ENCODE results near the gene ITPR2.

The ITPR2 gene

GRCh38 chr12:26373606-26374495 lies 459.1 kb downstream of the ITPR2 start:
- no peak for DNase-seq

- DNase-seq: no peak
Observed at GRCh38 chr12:26372866-26373265, 460.1 kb downstream of the ITPR2 start.

GRCh38 chr12:26370098-26370497 lies 462.9 kb downstream of the ITPR2 start:
- DNase-seq: no peak

- no peak for DNase-seq
Observed at GRCh38 chr12:26369588-26369987, 463.4 kb downstream of the ITPR2 start.

- no peak for DNase-seq
Observed at GRCh38 chr12:26367991-26368730, 464.8 kb downstream of the ITPR2 start.

- no peak for DNase-seq
Observed at GRCh38 chr12:26361964-26362363, 471.0 kb downstream of the ITPR2 start.

- DNase-seq: no peak
Observed at GRCh38 chr12:26360062-26360461, 472.9 kb downstream of the ITPR2 start.

GRCh38 chr12:26359576-26359975 lies 473.4 kb downstream of the ITPR2 start:
- no peak for DNase-seq

- no peak for DNase-seq
Observed at GRCh38 chr12:26358651-26359050, 474.3 kb downstream of the ITPR2 start.

GRCh38 chr12:26347300-26347699 lies 485.7 kb downstream of the ITPR2 start:
- no peak for DNase-seq

- no peak for DNase-seq
Observed at GRCh38 chr12:26346736-26347135, 486.3 kb downstream of the ITPR2 start.

GRCh38 chr12:26345471-26346003 lies 487.5 kb downstream of the ITPR2 start:
- DNase-seq: no peak

- DNase-seq: no peak
Observed at GRCh38 chr12:26341491-26341890, 491.5 kb downstream of the ITPR2 start.

- no peak for DNase-seq
Observed at GRCh38 chr12:26340649-26341048, 492.3 kb downstream of the ITPR2 start.

GRCh38 chr12:26339976-26340375 lies 493.0 kb downstream of the ITPR2 start:
- no peak for DNase-seq

- DNase-seq: no peak
Observed at GRCh38 chr12:26338586-26339572, 494.1 kb downstream of the ITPR2 start.

- no peak for DNase-seq
Observed at GRCh38 chr12:26335651-26336050, 497.3 kb downstream of the ITPR2 start.

GRCh38 chr12:26334621-26335124 lies 498.3 kb downstream of the ITPR2 start:
- DNase-seq: no peak

GRCh38 chr12:26331960-26332359 lies 501.0 kb downstream of the ITPR2 start:
- DNase-seq: no peak

GRCh38 chr12:26331136-26331535 lies 501.9 kb downstream of the ITPR2 start:
- DNase-seq: no peak

- no peak for DNase-seq
Observed at GRCh38 chr12:26327975-26328644, 504.9 kb downstream of the ITPR2 start.

GRCh38 chr12:26323673-26324072 lies 509.3 kb downstream of the ITPR2 start:
- no peak for DNase-seq

Measured in NK-92 treated with Interleukin-12 subunit alpha and Interleukin-12 subunit beta, amount 100 ng/mL, for 24 hours (cell line).